K562 (cell line): ENCODE data around the gene COG2.

Experiments used
- CBFB ChIP-seq: sonication (generic); formaldehyde crosslinking; IDR thresholded peaks from 2 replicates; pipeline ENCODE4 v1.4.0; 2020; ENCODE audit warnings: mild to moderate bottlenecking, missing genetic modification reagents
- KDM2B ChIP-seq: fragments of 250-450 bp; sonication (Bioruptor Pico); IDR thresholded peaks from 2 replicates; pipeline ENCODE4 v1.8.0; 2021; ENCODE audit warnings: mild to moderate bottlenecking, moderate library complexity
- TEAD4 ChIP-seq, 2 experiments: sonication (generic) in 1 of 2; formaldehyde crosslinking in 1 of 2; IDR thresholded peaks; 2 replicates each; pipeline versions ENCODE4 v1.6.1 to v1.8.0; 2012 to 2022; ENCODE audit warnings: borderline replicate concordance in 1 of 2, inconsistent platforms in 1 of 2, low read length in 1 of 2, mild to moderate bottlenecking in 1 of 2, missing genetic modification reagents in 1 of 2
- THRAP3 ChIP-seq: fragments of 450-650 bp; IDR thresholded peaks from 2 replicates; pipeline ENCODE4 v1.6.1; 2016; ENCODE audit warnings: mild to moderate bottlenecking, inconsistent platforms, borderline replicate concordance
- TF ChIP-seq, protein P1 (sequence below): sonication (generic); formaldehyde crosslinking; IDR thresholded peaks from 2 replicates; pipeline ENCODE4 v1.8.1; 2022; ENCODE audit warnings: missing genetic modification reagents
- TF ChIP-seq, protein P2 (sequence below): sonication (generic); formaldehyde crosslinking; IDR thresholded peaks from 2 replicates; pipeline ENCODE4 v1.8.0; 2022; ENCODE audit warnings: missing genetic modification reagents, mild to moderate bottlenecking, moderate library complexity, borderline replicate concordance
- TF ChIP-seq, protein P3 (sequence below): sonication (generic); formaldehyde crosslinking; IDR thresholded peaks from 2 replicates; pipeline ENCODE4 v1.9.0; 2022; ENCODE audit warnings: mild to moderate bottlenecking, missing genetic modification reagents
- TF ChIP-seq, protein P4 (sequence below): fragments of 250-450 bp; sonication (Bioruptor Pico); IDR thresholded peaks from 2 replicates; pipeline ENCODE4 v1.4.0; 2020; ENCODE audit warnings: mild to moderate bottlenecking

DNA sequence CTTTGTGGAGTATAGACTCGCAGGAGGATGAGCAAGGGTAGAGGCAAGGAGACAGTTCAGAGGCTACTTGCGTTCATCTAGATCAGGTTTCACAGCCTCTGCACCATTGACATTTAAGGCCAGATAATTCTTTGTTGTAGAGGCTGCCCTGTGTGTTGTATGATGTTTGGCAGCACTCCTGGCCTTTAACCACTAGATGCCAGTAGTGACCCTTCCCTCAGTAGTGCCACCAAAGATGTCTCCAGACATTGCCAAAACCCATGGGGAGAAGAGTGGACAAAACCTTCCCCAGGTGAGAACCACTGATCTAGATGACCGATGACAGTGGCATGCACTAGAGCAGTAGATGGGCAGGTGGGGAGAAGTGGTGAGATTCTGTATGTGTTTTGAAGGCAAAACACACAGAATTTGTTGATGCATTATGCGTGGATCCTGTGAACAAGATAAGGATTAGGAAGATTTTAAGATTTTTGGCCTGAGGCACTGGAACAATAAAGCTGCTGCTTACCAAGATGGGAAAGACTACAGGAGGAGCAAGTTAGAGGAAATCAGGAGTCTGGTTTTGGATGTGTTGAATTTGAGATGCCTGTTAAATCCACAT lies 9.9 kb upstream of the COG2 start:
- TF ChIP-seq, protein P1, sequence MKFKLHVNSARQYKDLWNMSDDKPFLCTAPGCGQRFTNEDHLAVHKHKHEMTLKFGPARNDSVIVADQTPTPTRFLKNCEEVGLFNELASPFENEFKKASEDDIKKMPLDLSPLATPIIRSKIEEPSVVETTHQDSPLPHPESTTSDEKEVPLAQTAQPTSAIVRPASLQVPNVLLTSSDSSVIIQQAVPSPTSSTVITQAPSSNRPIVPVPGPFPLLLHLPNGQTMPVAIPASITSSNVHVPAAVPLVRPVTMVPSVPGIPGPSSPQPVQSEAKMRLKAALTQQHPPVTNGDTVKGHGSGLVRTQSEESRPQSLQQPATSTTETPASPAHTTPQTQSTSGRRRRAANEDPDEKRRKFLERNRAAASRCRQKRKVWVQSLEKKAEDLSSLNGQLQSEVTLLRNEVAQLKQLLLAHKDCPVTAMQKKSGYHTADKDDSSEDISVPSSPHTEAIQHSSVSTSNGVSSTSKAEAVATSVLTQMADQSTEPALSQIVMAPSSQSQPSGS (CRISPR knock-in tag), result no peak
- TF ChIP-seq, protein P2, sequence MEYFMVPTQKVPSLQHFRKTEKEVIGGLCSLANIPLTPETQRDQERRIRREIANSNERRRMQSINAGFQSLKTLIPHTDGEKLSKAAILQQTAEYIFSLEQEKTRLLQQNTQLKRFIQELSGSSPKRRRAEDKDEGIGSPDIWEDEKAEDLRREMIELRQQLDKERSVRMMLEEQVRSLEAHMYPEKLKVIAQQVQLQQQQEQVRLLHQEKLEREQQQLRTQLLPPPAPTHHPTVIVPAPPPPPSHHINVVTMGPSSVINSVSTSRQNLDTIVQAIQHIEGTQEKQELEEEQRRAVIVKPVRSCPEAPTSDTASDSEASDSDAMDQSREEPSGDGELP (CRISPR knock-in tag), result no peak
- TF ChIP-seq, protein P3, sequence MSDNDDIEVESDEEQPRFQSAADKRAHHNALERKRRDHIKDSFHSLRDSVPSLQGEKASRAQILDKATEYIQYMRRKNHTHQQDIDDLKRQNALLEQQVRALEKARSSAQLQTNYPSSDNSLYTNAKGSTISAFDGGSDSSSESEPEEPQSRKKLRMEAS (CRISPR knock-in tag), result no peak
- TF ChIP-seq KDM2B (CRISPR knock-in tag) (no peak), TEAD4 (IDR thresholded peaks at IDR 0.05; ENCODE audit: low read length) (no peak), TEAD4 (CRISPR knock-in tag; IDR thresholded peaks at IDR 0.05; ENCODE audit: borderline replicate concordance) (no peak), THRAP3 (no peak), CBFB (no peak)
- TF ChIP-seq, protein P4, sequence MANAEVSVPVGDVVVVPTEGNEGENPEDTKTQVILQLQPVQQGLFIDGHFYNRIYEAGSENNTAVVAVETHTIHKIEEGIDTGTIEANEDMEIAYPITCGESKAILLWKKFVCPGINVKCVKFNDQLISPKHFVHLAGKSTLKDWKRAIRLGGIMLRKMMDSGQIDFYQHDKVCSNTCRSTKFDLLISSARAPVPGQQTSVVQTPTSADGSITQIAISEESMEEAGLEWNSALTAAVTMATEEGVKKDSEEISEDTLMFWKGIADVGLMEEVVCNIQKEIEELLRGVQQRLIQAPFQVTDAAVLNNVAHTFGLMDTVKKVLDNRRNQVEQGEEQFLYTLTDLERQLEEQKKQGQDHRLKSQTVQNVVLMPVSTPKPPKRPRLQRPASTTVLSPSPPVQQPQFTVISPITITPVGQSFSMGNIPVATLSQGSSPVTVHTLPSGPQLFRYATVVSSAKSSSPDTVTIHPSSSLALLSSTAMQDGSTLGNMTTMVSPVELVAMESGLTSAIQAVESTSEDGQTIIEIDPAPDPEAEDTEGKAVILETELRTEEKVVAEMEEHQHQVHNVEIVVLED (CRISPR knock-in tag), result no peak
